HL-60/S4 (cell line): ENCODE data around the gene ZFAND4.
"Not testable (repeated sequence)": the region's sequence is repeated elsewhere in the genome, so short reads cannot be mapped to it uniquely, and the experiment has no call there.

Source experiments
- in situ Hi-C: fragments of 300-500 bp; cut with MboI; formaldehyde crosslinking; loops from 2 replicates; pipeline ENCODE4 v1.14.3; 2022; ENCODE audit warnings: low sequenced_read_pairs

Gene ZFAND4

DNA sequence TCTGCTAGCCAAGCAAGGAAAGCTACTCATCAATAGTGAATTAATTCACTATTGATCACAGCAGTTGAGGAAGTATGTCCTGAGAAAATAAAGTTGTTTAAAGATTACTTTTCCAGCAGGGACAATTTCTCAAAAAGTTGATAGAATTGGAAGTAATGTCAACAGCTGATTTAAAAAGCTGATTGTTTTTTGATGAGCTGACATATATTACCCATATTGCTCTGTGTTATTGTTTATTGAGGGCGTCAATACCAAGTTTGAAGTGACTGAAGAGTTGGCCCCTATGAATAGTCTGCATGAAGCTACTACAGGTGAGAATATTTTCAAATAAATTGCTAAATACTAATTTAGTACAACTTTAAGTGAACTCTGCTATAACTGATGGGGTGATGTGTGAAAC lies 28.0 kb downstream of the ZFAND4 start:
- in situ Hi-C loops = no loop called here

DNA sequence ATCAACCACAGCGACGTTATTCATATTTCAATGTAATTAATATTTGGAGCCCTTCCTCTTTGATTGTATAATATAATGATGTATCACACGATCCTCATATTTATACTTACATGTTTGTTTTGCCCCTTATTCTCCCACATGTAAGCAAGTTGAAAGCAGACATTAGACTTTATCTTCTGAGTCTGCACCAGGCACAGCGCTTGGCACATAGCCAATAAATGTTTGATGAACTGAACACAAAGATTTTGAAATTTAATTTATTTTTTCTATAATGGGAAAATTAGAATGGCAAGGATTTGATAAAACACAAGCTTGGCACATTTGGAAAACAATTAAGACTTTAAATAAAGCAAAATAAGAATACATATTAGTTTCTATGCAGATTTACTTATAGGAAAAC lies 31.6 kb downstream of the ZFAND4 start:
- in situ Hi-C loops = no loop called here

DNA sequence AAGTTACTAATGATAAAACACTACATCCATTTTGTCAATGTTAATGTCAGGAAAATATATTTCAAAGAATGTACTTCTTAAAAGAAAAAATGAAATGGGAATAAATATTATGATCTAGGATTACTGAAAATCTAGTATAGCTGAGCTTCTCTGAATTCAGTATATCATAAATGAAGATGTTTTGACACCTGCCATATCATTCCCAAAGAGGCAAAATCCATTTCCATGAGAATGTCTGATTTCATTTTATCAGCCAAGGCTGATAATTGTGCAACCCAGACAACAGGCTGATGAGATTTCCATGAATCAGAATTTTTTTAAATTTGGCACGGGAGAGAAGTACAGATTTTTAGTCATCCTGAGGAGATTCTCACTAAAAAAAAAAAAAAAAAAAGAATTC lies 32.5 kb downstream of the ZFAND4 start:
- in situ Hi-C loops = no loop called here

DNA sequence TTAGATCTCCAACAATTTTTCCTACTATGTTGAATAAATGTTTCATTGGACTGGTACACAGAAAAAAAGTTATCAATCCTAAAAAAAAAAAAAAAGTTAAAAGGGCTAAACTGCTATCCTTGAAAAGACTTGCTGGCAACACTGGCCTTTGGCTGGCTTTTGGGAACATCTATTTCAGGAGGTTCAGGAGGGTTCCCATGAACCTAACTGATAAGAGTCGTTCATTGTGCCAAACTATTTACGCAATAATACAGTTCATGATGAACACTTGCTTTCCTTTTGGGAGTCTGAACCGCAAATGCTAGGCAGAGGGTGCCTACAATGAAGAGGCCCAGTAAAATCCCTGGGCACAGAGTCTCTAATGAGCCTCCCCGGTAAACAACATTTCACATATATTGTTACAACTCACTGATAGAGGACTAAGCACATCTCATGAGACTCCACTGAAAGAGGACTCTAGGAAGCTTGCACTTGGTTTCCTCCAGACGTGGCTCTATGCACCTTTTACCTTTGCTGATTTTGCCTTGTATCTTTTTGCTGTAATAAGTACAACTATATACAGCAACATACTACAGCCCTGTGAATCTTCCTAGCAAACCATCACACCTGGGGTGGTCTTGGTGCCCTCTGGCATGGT lies 45.0 kb downstream of the ZFAND4 start:
- in situ Hi-C loops = no loop called here

DNA sequence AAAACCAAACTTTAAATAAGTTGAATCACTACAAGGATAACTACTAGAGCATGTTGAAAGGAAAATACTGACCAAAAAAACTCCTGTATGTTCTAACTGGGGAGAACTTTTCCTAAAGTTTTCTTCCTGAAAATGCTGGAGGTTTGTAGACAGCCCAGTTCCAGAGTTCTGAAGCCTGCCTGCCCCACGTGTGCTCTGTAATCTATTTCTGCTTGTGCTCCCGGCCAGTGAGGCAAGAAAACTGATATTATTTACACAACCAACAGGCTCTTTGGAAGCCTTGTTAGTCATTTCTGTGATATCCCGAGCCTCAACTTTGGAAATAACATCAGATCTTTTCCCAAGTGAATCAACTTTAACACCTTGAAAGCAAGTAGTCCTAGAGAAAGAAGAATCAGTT lies 46.7 kb downstream of the ZFAND4 start:
- in situ Hi-C loops = no loop called here

DNA sequence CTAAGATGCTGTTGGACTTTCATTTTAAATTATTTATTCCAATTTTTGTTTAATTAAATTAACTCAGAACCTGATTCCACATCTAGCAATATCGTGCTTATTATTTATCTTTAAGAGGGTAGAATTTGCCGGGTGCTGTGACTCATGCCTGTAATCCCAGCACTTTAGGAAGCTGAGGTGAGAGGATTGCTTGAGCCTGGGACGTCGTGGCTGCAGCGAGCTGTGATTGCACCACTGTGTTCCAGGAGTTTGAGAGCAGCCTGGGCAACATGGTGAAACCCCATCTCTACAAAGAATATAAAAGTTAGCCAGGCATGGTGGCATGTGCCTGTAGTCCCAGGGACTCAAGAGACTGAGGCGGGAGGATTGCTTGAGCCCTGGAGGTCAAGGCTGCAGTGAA lies 47.8 kb downstream of the ZFAND4 start:
- in situ Hi-C loops = no loop called here

DNA sequence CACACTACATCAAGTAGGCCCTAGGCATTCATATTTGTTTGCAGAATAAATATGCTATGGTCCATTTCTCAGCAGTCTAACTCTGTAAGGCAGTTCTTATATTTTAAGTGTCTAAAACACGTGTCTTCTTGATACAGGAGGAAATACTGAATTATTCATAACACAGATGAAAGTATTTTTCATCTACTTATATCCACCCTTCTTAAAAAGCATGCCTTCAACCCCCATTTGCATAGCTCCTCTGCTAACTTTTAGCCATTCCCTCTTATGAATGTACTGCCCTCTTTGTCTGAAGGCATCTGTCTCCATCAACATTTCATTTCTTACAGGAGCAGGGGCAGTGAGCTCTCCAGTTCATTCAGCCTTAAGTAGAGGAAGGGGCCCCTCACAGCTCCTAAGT lies 57.7 kb downstream of the ZFAND4 start:
- in situ Hi-C loops = no loop called here

DNA sequence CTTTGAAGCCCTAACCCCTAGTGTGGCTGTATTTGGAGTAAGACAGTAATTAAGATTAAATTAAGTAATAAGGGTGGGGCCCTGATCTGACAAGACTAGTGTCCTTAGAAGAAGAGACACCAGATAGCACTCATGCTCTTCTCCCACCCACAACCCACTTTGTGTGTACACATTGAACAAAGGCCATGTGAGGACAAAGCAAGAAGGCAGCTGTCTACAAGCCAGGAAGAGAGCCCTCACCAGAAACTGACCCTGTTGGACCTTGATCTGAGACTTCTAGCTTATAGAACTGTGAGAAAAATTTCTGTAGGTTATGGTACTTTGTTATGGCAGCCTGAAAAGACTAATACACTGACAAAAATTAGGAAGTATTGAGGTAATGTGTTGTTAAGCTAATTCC lies 59.8 kb downstream of the ZFAND4 start:
- in situ Hi-C loops = no loop called here

DNA sequence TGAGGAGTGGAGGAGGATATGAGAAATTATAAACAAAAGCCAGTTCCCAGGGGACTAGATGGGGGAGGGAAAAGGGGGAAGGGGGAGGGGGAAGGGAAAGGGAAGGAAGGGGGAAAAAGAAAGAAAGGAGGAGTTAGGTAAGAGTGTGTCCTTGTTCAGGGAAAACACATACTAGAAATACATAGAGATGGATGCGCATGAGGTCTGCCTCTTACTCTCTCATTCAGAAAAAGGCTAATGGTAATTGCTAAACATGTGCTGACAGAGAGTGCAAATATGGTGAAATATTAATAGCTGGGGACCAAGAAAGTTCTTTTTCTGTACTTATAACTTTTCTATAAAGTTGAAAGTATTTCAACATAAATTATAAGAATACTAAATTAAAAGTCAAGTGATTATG lies 64.5 kb downstream of the ZFAND4 start:
- in situ Hi-C loops = no loop called here

DNA sequence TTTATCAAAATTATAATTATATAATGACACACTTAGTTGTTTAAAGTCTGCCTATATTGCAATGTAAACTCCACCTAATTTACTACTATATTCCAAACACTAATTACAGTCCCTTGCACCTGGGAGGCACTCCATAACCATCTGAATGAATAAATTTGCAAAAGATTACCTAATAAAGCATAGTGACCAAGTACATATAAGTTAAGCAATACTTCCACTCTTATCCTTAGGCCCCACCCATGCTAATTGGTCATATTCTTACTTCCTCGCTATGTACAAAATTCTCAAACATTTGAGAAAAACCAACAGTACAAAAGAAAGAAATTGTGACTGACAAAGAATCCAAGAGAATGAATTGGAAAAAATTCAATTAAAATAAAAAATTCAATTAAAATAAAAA lies 65.3 kb downstream of the ZFAND4 start:
- in situ Hi-C loops = no loop called here

DNA sequence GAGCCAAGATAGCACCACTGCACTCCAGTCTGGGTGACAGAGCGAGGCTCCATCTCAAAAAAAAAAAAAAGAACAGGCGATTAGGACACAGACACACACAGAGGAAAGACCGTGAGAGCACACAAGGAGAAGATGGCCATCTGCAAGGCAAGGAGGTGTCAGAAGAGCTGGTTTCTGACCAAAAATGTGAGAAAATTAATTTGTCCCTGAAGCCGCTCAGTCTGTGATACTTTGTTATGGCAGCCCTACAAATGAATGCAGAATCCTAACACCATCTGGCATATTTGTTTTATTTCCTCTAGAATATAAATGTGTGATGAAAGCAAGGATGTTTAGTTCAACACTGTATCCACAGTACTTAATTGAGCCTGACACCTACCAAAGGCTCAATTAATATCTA lies 69.7 kb downstream of the ZFAND4 start:
- in situ Hi-C loops = no loop called here

DNA sequence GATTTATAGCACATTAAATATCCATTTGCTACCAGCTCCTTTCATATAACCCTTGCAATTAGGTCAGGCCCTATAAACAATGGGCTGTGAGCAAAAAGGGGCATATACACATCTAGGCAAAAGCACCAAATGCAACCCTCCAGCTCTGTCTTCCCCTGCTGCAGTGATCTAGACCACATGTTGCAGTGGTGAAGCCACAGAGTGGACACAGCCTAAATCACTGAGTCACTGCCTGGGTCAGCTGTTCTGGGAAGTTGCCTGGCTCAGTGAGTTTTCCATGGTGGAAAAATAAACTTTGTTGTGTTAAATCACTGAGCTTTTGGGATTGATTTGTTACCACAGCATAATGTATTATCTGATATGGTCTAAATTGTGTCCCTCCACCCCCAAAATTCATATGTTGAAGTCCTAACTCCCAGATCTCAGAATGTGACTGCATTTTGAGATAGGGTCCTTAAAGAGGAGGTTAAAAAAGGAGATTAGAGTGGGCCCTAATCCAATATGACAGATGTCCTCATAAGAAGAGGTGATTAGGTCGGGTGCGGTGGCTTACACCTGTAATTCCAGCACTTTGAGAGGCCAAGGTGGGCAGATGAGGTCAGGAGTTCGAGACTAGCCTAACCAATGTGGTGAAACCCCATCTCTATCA lies 70.4 kb downstream of the ZFAND4 start:
- in situ Hi-C loops = no loop called here

DNA sequence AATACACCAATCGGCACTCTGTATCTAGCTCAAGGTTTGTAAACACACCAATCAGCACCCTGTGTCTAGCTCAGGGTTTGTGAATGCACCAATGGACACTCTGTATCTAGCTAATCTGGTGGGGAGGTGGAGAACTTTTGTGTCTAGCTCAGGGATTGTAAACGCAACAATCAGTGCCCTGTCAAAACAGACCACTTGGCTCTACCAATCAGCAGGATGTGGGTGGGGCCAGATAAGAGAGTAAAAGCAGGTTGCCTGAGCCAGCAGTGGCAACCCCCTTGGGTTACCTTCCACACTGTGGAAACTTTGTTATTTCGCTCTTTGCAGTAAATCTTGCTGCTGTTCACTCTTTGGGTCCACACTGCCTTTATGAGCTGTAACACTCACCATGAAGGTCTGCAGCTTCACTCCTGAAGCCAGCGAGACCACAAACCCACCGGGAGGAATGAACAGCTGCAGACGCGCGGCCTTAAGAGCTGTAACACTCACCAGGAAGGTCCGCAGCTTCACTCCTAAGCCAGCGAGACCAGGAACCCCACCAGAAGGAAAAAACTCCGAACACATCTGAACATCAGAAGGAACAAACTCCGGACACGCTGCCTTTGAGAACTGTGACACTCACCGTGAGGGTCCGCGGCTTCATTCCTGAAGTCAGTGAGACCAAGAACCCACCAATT lies 71.2 kb downstream of the ZFAND4 start:
- in situ Hi-C loops = not testable (repeated sequence)

DNA sequence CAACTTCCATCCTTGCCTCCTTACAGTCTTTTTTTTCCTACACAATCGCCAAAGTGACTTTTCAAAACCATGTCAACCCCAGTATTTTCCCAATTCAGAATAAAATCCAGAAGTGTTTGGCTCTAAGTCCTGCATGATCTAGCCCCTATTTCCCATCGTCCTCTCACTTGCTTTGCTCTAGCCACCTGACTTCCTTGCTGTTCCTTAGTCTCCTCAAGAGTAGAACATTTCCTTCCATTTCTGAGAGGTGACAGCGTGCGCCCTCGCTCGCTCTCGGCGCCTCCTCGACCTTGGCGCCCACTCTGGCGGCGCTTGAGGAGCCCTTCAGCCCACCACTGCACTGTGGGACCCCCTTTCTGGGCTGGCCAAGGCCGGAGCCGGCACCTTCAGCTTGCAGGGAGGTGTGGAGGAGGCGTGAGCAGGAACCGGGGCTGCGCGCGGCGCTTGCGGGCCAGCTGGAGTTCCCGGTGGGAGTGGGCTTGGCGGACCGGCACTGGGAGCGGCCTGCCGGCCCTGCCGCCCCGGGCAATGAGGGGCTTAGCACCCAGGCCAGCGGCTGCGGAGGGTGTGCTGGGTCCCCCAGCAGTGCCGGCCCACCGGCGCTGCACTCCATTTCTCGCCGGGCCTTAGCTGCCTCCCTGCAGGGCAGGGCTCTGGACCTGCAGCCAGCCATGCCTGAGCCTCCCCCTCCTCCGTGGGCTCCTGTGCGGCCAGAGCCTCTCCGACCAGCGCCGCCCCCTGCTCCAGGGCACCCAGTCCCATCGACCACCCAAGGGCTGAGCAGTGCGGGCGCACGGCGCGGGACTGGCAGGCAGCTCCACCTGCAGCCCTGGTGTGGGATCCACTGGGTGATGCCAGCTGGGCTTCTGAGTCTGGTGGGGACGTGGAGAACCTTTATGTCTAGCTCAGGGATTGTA lies 72.0 kb downstream of the ZFAND4 start:
- in situ Hi-C loops = not testable (repeated sequence)

DNA sequence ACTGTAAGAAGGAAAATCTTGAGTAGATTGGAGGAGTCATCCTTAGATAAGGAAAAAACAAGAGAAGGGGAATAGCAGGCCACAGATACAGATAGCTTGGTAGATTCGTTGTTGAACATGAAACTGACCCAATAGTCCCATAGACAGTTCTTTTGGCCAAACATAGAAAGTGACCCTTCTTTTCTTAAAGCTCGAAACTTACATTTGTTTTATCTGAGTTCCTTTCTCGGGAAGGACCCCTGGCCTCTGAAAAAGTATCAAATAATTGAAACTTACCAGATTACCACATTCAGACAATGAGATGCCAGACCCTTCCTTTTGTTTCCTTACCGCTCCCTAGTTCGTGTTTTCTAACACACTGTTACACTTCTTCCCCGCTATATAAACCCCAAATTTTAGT lies 72.9 kb downstream of the ZFAND4 start:
- in situ Hi-C loops = no loop called here

DNA sequence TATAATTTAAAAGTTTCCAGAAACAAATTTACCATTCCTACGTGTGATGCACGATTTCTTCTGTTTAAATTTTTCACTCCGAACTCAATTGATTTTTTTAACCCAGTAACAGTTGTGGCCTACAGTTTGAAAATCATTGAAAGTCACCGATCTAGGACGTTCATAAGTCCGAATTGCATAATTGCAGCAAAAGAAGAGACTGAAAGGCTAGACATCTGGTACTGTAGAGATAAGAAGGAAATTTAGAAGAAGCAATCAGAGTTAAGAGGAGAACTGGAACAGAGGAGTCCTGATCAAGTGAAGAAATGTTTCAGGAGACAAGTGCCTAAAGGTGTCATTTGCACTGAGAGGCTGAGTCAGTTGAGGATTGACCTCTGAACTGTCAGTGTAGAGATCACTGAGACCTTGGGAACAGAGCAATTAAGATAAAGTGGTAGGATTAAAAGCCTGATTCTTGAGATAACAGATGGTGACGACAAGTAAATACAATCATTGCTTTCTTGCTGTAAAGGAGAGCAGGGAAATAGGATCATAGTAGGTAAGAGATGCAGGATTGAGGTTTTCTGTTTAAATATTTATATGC lies 73.5 kb downstream of the ZFAND4 start:
- in situ Hi-C loops = no loop called here

DNA sequence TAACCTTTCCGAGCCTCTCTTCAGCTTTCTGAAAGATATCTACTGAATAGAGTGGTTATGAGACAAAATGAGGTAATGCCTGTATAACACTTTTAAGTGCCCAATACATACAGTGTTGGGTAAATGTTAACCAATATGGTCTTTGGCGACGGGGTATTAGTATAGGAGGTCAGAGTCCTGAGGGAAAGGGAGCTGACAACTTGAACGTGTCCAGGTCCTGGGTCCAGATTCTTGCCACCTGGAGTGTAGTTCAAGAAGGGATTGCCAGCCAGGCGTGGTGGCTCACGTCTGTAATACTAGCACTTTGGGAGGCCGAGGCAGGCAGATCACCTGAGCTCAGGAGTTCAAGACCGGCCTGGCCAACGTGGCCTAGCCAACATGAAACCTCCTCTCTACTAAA lies 76.0 kb downstream of the ZFAND4 start:
- in situ Hi-C loops = no loop called here

DNA sequence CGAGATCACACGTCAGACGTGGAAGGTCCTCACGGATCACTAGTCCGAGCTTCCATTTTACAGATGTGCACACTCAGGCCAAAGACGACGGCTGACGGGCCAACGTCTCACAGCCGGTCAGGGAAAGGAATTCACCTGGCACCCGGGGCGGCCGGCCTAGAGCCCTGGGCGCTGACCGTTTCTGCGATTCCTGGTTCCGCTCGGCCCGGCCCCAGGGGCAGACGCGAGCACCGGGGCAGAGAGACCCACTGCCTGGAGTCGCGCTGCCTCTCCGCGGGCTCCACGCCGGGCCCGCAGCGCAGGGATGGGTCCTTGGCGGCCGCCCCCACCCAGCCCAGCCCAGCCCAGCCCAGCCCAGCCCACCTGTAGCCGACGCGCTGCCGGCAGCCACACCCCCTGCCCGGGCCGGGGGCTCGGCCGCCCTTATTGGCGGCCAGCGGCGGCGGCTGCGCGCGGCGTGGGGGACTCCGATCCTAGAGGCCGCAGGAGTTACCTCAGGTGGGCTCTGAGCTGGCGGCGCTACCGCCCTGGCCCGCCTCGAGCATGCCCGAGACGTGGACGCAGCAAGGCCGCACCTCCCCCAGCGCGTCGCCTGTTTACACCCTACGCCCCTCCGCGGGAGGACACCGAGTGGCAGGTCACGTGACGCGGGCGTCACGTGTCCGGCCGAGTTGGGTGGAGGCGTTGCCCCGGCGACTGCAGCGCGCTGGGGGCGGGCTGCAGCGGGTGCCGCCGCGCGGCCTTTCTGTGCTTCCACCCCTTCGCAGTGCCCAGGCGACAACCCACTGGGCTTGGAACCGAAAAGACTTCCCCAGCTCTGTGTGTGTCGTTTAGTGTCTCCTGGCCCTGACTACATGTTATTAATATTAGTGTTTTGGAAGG lies 78.1 kb downstream of the ZFAND4 start:
- in situ Hi-C loops = no loop called here

DNA sequence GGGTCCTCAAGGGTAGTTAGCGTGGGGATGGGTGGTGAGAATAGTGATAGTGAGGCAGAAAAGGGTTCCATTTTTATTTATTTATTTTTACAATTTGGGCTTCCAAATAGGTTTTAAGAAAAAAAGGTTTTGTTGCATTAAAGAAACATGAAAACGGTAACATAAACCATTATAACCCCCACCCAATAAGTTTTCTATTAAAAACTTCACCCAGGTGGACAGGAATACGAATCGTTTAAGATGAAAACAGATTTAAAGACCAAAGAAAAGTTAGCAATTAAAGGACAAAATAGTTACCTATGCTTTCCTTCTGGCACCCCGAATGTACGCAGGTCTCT lies 78.7 kb downstream of the ZFAND4 start:
- in situ Hi-C loops = no loop called here

DNA sequence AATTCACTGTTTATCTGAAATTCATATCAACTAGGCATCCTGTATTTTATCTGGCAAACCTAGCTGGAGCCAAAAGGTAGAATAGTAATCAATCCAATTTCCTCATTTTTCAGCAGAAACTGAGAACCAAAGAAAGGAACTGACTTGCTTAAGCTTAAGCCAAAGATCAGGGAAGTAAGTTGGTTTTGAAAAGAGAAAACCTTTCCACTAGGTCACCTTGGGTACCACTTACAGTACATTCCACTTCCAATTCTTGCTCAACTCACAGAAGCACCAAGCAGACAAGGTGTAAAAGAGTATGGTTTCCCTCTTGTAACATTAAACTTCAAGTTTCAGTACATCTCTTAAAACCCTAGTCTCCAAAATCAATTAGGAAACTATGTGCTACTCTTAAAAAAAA lies 79.6 kb downstream of the ZFAND4 start:
- in situ Hi-C loops = no loop called here
